G401.6 (cell line): ENCODE results near the gene RABGAP1L.
"Not testable (repeated sequence)": the region's sequence is repeated elsewhere in the genome, so short reads cannot be mapped to it uniquely, and the experiment has no call there.

ENCODE experiments used
- FAIRE-seq: peaks from 2 replicates; lab custom pipeline; 2012; peaks lifted over from hg19 to GRCh38; lab: Jason Lieb, UNC

The RABGAP1L gene

DNA sequence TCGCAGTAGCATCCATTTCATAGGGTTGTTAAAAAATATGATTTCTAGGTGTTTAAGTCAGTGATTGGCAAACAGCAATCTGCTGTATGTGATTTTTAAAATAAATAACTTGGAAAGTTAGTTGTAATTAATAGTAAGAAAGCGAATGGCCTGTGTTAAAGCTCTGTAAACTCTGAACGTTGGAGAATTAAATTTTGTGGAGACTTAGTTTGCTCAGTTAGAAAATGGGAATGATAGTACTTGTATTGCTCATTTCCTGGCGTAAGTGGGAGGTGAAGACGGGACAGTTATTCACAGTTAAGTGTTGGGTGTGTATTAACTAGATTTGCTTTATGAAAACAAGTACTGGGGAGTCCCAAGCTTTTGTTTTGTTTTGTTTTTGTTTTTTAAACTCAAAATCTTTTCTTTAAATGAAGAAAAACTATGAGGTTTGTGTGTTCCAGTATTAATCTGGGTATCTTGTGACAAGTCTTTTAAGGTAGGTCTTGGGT, 841.4 kb downstream of the RABGAP1L start:
- FAIRE-seq, result no peak

- no peak for FAIRE-seq
Observed at GRCh38 chr1:175002910-175003517, 843.7 kb downstream of the RABGAP1L start.

DNA sequence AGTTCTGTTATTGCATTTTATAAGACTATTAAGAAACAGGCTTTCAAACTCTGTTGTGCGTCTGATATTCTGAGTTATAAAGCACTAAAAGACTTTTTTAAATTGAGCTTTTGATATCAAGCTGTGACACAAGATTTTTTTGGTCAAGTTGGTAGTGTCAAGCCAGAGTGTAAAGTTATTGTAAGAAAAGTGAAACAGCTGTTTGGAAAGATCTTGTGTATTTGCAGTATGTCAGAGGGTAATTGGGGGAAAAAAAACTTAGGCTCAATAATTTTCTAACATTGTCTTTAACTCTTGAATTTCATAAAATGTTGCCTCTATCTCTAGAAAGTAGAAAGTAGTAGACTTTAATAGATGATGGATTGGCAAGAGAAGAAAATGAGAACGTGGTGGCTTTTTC, 844.2 kb downstream of the RABGAP1L start:
- no peak for FAIRE-seq

GRCh38 chr1:175005085-175005783, 845.9 kb downstream of the RABGAP1L start:
- FAIRE-seq, result no peak

- no peak for FAIRE-seq
Observed at GRCh38 chr1:175009532-175009931, 850.2 kb downstream of the RABGAP1L start.

DNA sequence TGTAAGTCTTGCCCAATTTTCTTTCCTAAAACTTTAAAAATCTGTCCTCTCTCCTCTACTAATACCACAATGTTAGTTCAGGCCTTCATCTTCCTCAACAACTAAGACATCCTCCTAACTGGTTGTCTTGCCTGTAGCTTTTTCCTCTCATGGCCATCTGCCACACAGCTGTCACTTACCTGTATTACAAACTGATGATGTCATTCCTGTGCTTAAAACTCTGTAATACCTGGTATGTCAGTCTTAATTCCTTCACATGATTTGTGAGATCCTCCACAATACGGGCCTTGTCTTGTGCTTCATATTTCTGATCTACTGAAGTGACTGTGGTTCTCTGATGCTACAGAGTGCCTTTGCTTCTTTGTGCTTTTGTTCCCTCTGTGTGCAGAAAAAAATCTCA, 854.1 kb downstream of the RABGAP1L start:
- FAIRE-seq, result no peak

- FAIRE-seq, result no peak
Observed at GRCh38 chr1:175015243-175015642, 855.9 kb downstream of the RABGAP1L start.

GRCh38 chr1:175019524-175019923, 860.2 kb downstream of the RABGAP1L start:
- no peak for FAIRE-seq

DNA sequence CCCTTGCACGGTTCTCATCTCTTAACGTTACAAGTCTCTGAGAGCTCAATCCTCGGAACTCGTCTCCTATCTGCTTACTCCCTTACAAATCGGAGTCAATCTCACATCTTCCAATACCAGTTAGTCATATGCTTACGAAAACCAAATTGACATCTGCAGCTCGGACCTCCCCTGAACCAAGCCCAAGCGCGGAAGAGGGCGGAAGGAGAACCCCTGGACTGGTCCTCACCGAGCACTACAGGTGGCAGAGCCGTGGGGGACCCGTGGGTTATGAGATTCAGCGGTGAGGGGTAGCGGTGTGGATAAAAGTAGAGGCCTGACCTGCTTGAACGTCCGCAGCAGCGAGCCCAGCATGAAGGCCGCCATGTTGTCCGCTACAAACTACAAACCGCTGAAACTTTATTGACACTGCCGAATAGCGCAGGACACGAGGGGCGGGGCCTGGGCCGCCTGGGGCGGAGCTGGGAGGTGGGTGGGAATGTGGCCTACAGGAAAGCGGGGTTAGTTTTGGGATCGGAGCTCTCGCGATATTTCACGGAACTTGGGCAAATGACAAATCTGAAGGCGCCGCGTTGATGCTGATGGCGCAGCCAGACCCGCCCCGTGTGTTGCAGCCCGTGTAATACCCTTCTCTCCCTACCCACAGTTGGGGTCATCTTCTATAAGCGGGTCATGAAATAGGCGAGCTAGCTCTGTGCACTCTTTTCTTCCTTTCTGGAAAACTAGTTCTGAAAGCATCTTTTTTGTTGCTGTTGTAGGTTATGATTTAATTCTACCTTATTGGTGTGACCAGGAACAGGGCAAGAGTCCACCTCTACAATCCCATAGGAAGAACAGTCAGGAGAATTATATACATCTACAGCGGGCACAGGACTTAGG, 864.0 kb downstream of the RABGAP1L start, which contains the start of gene MRPS14:
Gene MRPS14 (minus strand): TSS at position 383 of the 879 bp plus-strand sequence. CDS start 17 bp downstream, at position 366.
- peak; percentile 98 for FAIRE-seq

GRCh38 chr1:175023922-175024242, 864.6 kb downstream of the RABGAP1L start:
- FAIRE-seq, result not testable (repeated sequence)

- no peak for FAIRE-seq
Observed at GRCh38 chr1:175024773-175025172, 865.5 kb downstream of the RABGAP1L start.

DNA sequence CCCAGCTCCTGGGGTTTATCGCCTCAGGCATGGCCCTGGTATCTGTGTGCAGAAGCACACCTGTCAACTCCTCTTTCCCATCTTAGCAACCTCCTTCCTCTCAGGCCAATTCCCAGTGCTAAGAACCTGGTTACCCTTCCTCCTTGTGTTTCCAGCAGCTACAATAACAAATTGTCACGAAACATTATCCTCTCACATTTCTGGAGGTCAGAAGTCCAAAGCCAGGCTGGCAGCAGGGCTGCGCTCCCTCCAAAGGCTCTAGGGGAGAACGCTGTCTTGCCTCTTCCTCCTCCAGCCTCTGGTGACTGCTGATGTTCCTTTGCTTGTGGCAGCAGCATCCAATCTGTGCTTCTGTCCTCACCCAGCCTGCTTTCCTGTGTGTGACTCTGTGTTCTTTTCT, 874.6 kb downstream of the RABGAP1L start:
- FAIRE-seq, result no peak

DNA sequence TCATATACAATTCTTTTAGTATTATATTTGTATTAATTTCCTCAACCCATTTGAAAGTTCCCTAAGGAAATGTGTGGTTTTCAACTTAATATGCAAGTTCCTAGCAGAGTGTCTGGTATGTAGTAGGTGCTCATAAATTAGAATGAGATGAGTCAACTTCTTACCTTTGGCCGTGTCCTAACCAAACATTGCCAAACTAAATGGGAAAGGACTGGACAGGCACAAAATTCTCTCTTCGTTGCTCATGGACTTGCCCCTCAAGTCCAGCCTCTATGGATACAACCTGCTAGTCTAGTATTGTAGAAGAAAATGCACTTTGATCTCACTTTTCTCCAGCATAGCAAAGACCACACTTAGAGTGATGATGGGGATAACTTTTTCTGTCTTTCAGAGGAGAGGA, 875.5 kb downstream of the RABGAP1L start:
- no peak for FAIRE-seq

GRCh38 chr1:175035865-175036264, 876.5 kb downstream of the RABGAP1L start:
- no peak for FAIRE-seq

DNA sequence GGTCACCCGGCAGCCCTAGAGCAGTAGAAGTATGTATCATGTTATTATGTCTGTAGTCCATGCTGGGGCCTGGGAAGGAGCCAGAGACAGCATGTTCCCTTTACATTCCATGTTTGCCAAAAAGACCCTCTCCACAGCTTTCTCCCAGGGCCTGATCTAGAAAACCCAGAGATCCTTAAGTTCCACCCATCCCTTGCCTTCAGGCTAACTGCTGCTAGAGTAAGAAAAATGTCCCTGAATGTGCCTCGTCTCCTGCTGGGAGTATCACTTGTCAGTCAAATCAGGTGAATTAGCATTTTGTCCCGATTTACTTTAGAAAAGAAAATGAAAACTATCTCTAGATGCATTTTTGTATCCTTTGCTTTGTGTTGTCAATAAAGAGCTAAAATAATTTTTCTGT, 877.2 kb downstream of the RABGAP1L start:
- no peak for FAIRE-seq

DNA sequence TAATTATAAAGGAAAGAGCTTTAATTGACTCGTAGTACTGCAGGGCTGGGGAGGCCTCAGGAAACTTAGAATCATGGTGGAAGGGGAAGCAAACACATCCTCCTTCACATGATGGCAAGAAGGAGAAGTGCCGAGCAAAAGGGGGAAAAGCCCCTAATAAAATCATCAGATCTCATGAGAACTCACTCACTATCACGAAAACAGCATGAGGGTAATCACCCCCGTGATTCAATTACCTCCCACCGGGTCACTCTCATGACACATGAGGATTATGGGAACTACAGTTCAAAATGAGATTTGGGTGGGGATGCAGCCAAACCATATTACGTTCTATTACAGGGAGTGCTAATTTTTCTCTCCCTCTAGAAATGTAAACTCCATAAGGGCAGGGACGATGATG, 878.1 kb downstream of the RABGAP1L start:
- no peak for FAIRE-seq

DNA sequence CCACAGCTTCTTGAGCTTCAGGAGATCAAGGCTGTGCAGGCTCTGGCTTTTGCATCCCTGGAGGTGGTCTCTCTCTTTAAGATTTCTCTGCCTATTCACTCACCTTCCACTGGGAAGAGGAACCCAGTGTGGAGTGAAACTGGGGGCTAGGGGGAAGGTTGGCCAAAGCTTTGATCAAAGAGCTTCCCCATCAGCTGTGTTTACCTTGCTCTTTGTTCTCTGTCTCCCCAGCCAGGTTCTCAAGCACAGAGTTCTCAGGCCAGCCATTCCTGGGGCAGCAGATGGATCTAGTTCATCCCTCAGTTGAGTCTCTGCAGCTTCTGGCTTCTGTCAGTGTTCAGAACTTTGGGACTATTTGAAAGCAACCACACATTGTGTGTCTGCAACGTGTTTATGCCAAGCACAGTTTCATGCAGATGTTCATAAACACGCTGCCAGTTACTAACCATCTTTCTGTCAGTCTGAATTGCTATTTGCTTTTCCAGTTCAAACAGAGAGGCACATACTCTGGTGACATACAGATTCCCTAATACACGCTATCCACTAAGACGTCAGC, 881.1 kb downstream of the RABGAP1L start:
- no peak for FAIRE-seq

DNA sequence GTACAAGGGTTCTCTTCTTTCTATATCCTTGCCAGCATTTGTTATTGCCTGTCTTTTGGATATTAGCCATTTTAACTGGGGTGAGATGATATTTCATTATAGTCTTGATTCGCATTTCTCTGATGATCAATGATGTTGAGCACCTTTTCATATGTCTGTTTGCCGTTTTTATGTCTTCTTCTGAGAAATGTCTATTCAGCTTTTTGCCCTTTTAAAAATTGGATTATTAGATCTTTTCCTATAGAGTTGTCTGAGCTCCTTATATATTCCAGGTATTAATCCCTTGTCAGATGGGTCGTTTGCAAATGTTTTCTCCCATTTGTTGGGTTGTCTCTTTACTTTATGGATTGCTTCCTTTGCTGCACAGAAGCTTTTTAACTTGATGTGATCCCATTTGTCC, 883.3 kb downstream of the RABGAP1L start:
- FAIRE-seq, result no peak

DNA sequence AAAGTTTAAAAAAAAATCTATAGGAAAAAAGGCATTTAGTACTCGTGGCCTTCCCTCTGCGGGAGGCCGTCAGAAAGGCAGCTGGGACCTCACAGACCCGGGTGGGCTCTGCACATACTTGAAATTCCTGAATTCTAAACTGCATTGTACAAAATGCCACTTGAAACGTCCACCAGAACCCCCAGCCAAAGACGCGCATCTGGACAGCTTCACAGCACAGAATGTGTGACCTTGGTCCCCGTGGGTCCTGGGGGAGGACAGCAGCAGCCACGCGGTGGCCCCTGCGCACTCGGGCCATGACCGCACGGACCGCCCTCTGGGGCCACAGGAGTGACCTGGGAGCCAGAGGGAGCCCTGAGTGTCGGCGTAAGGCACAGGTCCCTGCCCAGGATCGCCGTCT, 884.5 kb downstream of the RABGAP1L start:
- FAIRE-seq, result no peak

- not testable (repeated sequence) for FAIRE-seq
Observed at GRCh38 chr1:175044591-175044990, 885.3 kb downstream of the RABGAP1L start.
